DMS153 treated with DMSO at 0.1 percent for 48 hours (cell line): Measurements from ENCODE around the gene CACTIN.
"Not testable (repeated sequence)": the region's sequence is repeated elsewhere in the genome, so short reads cannot be mapped to it uniquely, and the experiment has no call there.

Experiments
- DNase-seq: peaks from one replicate; lab custom pipeline; 2025; ENCODE audit not compliant: unreplicated experiment; lab: John Stamatoyannopoulos, UW

CACTIN gene

GRCh38 chr19:3628766-3629165, 2.2 kb upstream of the CACTIN start:
- DNase-seq, result not testable (repeated sequence)

- DNase-seq, result no peak
These were observed 747 bp upstream of the CACTIN start for GRCh38 chr19:3627351-3627723.

- DNase-seq, result no peak
These were observed 556 bp downstream of the CACTIN start for GRCh38 chr19:3625996-3626472.

GRCh38 chr19:3623716-3624115, 2.9 kb downstream of the CACTIN start:
- DNase-seq, result no peak

- no peak for DNase-seq
These were observed 4.4 kb downstream of the CACTIN start for GRCh38 chr19:3622224-3622623.

GRCh38 chr19:3621689-3622088, 4.9 kb downstream of the CACTIN start:
- DNase-seq, result no peak

GRCh38 chr19:3620817-3621547, 5.6 kb downstream of the CACTIN start:
- DNase-seq, result no peak

- no peak for DNase-seq
These were observed 6.3 kb downstream of the CACTIN start for GRCh38 chr19:3620145-3620816.

- no peak for DNase-seq
These were observed 7.0 kb downstream of the CACTIN start for GRCh38 chr19:3619631-3620012.

- DNase-seq, result no peak
These were observed 7.6 kb downstream of the CACTIN start for GRCh38 chr19:3618811-3619630.

GRCh38 chr19:3618144-3618810, 8.3 kb downstream of the CACTIN start:
- no peak for DNase-seq

- DNase-seq, result no peak
These were observed 9.1 kb downstream of the CACTIN start for GRCh38 chr19:3617463-3617862.

- no peak for DNase-seq
These were observed 11.0 kb downstream of the CACTIN start for GRCh38 chr19:3615524-3616135.

GRCh38 chr19:3614858-3615505, 11.6 kb downstream of the CACTIN start:
- no peak for DNase-seq

- DNase-seq, result no peak
These were observed 12.6 kb downstream of the CACTIN start for GRCh38 chr19:3613818-3614661.

GRCh38 chr19:3612901-3613741, 13.5 kb downstream of the CACTIN start:
- DNase-seq, result no peak

GRCh38 chr19:3612330-3612729, 14.3 kb downstream of the CACTIN start:
- no peak for DNase-seq

GRCh38 chr19:3611841-3612240, 14.7 kb downstream of the CACTIN start:
- no peak for DNase-seq
